Loucy (cell line): ENCODE data around the gene ANXA6.

ENCODE experiments used
- CTCF ChIP-seq: fragments of 200-600 bp; sonication (generic); conservative IDR thresholded peaks from 2 replicates; pipeline ENCODE4 v1.5.1; 2014; ENCODE audit warnings: mild to moderate bottlenecking, antibody characterized with exemption, low read length
- EZH2phosphoT487 ChIP-seq: fragments of 200-600 bp; IDR thresholded peaks from 2 replicates; pipeline ENCODE4 v1.6.1; 2018; ENCODE audit warnings: antibody characterized with exemption, mild to moderate bottlenecking, moderate library complexity, borderline replicate concordance

GRCh38 chr5:151200913-151201595 is 43.5 kb upstream of the ANXA6 start:
- TF ChIP-seq EZH2phosphoT487: no peak
- no peak for TF ChIP-seq CTCF
